Brain microvascular endothelial cell (primary cell): Measurements from ENCODE around the gene RPRD1A.

Experiments
- DNase-seq: peaks from one replicate; pipeline ENCODE4 v3.0.0-alpha.2; 2020
- H3K27ac ChIP-seq: fragments of 250-450 bp; sonication (Bioruptor Pico); 2 replicates; pipeline ENCODE4 v1.5.1; 2020; ENCODE audit warnings: mild to moderate bottlenecking, moderate library complexity
- H3K27me3 ChIP-seq: fragments of 250-450 bp; sonication (Bioruptor Pico); replicated peaks from 2 replicates; pipeline ENCODE4 v1.5.1; 2020; ENCODE audit warnings: mild to moderate bottlenecking
- H3K36me3 ChIP-seq: fragments of 250-450 bp; sonication (Bioruptor Pico); replicated peaks from 2 replicates; pipeline ENCODE4 v1.5.1; 2020; ENCODE audit warnings: mild to moderate bottlenecking
- H3K4me3 ChIP-seq: 2 replicates; pipeline ENCODE4 v1.5.1; 2011; ENCODE audit warnings: low read depth, mild to moderate bottlenecking, control low read depth, low read length, moderate library complexity
- CTCF ChIP-seq: IDR thresholded peaks from 2 replicates; pipeline ENCODE4 v1.5.1; 2011; ENCODE audit warnings: low read depth, mild to moderate bottlenecking, moderate library complexity, low read length, control low read depth, inconsistent platforms; ENCODE audit errors: missing control alignments
- in situ Hi-C: cut with HindIII; loops from 2 replicates; pipeline ENCODE4 v1.10.0; 2017; ENCODE audit warnings: low sequenced_read_pairs, low pct_ligation_motif_present

RPRD1A gene

GRCh38 chr18:36023336-36023735 is 44.0 kb downstream of the RPRD1A start:
- H3K36me3 ChIP-seq: peaks cover 4% of the 10 kb centered on the region
- TF ChIP-seq CTCF: no peak
- DNase-seq: no peak
- no peak overlapping the region for H3K4me3 ChIP-seq
- no peak overlapping the region for H3K27ac ChIP-seq
- H3K27me3 ChIP-seq: no peaks in the 10 kb centered on the region
- in situ Hi-C loops: no loop called here

- no peak for TF ChIP-seq CTCF
- Histone ChIP-seq H3K27me3 (no peaks in the 10 kb centered on the region), H3K36me3 (no peaks in the 10 kb centered on the region), H3K27ac (no peak overlapping the region), H3K4me3 (no peak overlapping the region)
- in situ Hi-C loops: no loop called here
- DNase-seq: no peak
These were observed 47.1 kb downstream of the RPRD1A start for GRCh38 chr18:36020174-36020711.

- H3K36me3 ChIP-seq: no peaks in the 10 kb centered on the region
- no peak overlapping the region for H3K4me3 ChIP-seq
- no peak overlapping the region for H3K27ac ChIP-seq
- no peaks in the 10 kb centered on the region for H3K27me3 ChIP-seq
- no peak for TF ChIP-seq CTCF
- in situ Hi-C loops: no loop called here
- no peak for DNase-seq
These were observed 50.1 kb downstream of the RPRD1A start for GRCh38 chr18:36017232-36017631.

- DNase-seq: no peak
- H3K4me3 ChIP-seq: no peak overlapping the region
- in situ Hi-C loops: no loop called here
- no peak for TF ChIP-seq CTCF
- H3K27me3 ChIP-seq: no peaks in the 10 kb centered on the region
- H3K27ac ChIP-seq: no peak overlapping the region
- no peaks in the 10 kb centered on the region for H3K36me3 ChIP-seq
These were observed 51.7 kb downstream of the RPRD1A start for GRCh38 chr18:36015629-36016028.

- in situ Hi-C loops: no loop called here
These were observed 54.5 kb downstream of the RPRD1A start for GRCh38 chr18:36012891-36013290.

More at GRCh38 chr18:36012891-36013290, 54.5 kb downstream of the RPRD1A start:
- Histone ChIP-seq H3K27me3 (no peaks in the 10 kb centered on the region), H3K36me3 (no peaks in the 10 kb centered on the region), H3K4me3 (no peak overlapping the region), H3K27ac (no peak overlapping the region)
- no peak for DNase-seq
- no peak for TF ChIP-seq CTCF
